ENCODE measurements around the gene CFAP45. TPM values are rescaled to one million over a fixed set of nuclear protein-coding genes. Genes with fewer than 3 reads are reported as not detected.
A peak's percentile ranks its signal among the peaks of the same experiment; 100 is the strongest.

Gene CFAP45
- total RNA-seq, 1 donor from 2014 or later = 1.8 TPM

GRCh38 chr1:159921251-159921650, 21.3 kb upstream of the CFAP45 start:
- Mint-ChIP-seq H3K4me3 (peak overlapping the region; percentile 99), H3K9me3 (no peaks in the 10 kb centered on the region), H3K27ac (peak overlapping the region; percentile 99), H3K27me3 (no peaks in the 10 kb centered on the region), H3K36me3 (ENCODE audit: low read depth) (peaks cover 67% of the 10 kb centered on the region), H3K4me1 (peaks cover 80% of the 10 kb centered on the region)
- ChIA-PET POLR2A (interaction anchor here (0.6 to 1.4 kb wide), 3 partner anchors 8 to 854 kb away, joined by 3 to 5 read pairs (median 3); no protein-coding TSS in a partner anchor), CTCF (interaction anchor here (1.2 to 6.4 kb wide), 2 partner anchors 30 to 87 kb away, joined by 5 to 52 read pairs; no protein-coding TSS in a partner anchor)
- DNase-seq (no peak), ATAC-seq (ENCODE audit: low read depth) (peak; percentile 12)
- TF ChIP-seq CTCF (IDR thresholded peaks at IDR 0.05) = no peak
- intact Hi-C loops (cut with micrococcal nuclease) = loop anchor here (2.0 to 10.0 kb wide), 5 partner anchors 16 to 344 kb away; partner anchors contain the start of genes DCAF8 and IGSF8

DNA sequence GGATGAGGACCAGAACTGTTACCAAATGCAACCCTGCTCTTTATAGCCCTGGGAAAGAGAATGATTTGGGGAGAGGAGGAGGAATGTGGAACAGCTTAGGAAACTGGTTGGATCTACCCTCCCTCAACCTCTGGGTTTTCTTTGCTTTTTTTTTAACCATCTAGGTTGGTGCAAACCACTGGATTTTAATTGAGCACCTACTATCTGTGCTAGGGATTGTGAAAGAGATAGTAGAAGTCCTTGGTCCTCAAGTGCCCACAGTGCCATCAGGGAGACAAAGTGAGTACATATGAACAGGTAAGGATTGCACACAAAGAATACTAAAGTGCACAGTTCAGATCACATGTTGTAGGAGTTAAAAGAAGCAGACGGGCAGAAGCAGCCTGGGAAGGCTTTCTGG, 20.7 kb upstream of the CFAP45 start:
- ChIA-PET CTCF (interaction anchor here (0.6 to 1.2 kb wide), 2 partner anchors 87 to 1247 kb away, joined by 3 to 5 read pairs; no protein-coding TSS in a partner anchor), POLR2A (interaction anchor here (1.4 kb wide), 1 partner anchor 8 kb away, joined by 5 read pairs; no protein-coding TSS in a partner anchor)
- H3K27me3 Mint-ChIP-seq = no peaks in the 10 kb centered on the region
- ATAC-seq (ENCODE audit: low read depth) (no peak), DNase-seq (no peak)
- H3K4me3 Mint-ChIP-seq = peak overlapping the region; percentile 99
- TF ChIP-seq CTCF (IDR thresholded peaks at IDR 0.05) = no peak
- H3K9me3 Mint-ChIP-seq = no peaks in the 10 kb centered on the region
- intact Hi-C loops (cut with micrococcal nuclease) = loop anchor here (2.0 to 10.0 kb wide), 5 partner anchors 16 to 344 kb away; partner anchors contain the start of genes DCAF8 and IGSF8
- H3K36me3 Mint-ChIP-seq (ENCODE audit: low read depth) = peaks cover 73% of the 10 kb centered on the region
- H3K27ac Mint-ChIP-seq = peak overlapping the region; percentile 99
- peaks cover 74% of the 10 kb centered on the region for H3K4me1 Mint-ChIP-seq

- intact Hi-C loops (cut with micrococcal nuclease) = loop anchor here (2.0 to 10.0 kb wide), 5 partner anchors 17 to 345 kb away; partner anchors contain the start of genes DCAF8 and IGSF8
- CTCF ChIA-PET = interaction anchor here (0.6 kb wide), 1 partner anchor 1247 kb away, joined by 3 read pairs; no protein-coding TSS in a partner anchor
- H3K36me3 Mint-ChIP-seq (ENCODE audit: low read depth) = peaks cover 72% of the 10 kb centered on the region
- no peak for DNase-seq
- TF ChIP-seq CTCF (IDR thresholded peaks at IDR 0.05) = no peak
- H3K27me3 Mint-ChIP-seq = no peaks in the 10 kb centered on the region
- peak overlapping the region; percentile 99 for H3K27ac Mint-ChIP-seq
- no peaks in the 10 kb centered on the region for H3K9me3 Mint-ChIP-seq
- no peak overlapping the region for H3K4me3 Mint-ChIP-seq
- POLR2A ChIA-PET = interaction anchor here (1.4 kb wide), 1 partner anchor 9 kb away, joined by 5 read pairs; no protein-coding TSS in a partner anchor
- peaks cover 70% of the 10 kb centered on the region for H3K4me1 Mint-ChIP-seq
- ATAC-seq (ENCODE audit: low read depth) = no peak
These were observed 20.2 kb upstream of the CFAP45 start for GRCh38 chr1:159920202-159920601.

DNA sequence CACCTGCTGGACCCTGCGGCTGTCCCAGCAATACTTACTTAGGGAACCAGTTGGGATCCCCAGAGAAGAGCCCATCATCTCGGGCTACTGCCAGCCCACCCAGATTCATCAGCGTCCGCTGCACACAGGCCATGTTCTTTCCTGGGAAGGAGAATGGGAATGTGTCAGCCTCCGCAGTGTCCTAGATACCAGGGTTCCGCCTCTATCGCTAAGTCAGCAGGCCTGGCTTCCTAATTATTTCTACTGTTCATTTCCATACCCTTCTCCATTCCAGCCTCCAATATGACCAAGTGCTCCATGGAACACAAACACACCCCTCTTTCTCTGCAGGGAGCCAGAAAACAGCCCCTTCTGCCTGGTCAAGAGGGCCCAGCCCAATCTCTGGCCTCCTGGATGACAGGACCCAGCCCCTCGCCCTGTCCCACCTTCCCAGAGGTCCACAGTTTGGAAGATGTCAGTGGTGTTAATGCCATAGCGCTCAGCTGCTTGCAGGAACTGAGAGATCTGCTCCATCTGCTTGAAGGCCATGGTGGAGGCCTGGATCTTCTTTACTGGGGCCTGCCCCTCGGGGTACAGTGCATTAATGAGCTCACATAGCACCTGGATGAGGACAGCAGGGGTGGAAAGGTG, 19.4 kb upstream of the CFAP45 start:
- TF ChIP-seq CTCF (IDR thresholded peaks at IDR 0.05) = no peak
- Mint-ChIP-seq H3K36me3 (ENCODE audit: low read depth) (peaks cover 75% of the 10 kb centered on the region), H3K27me3 (no peaks in the 10 kb centered on the region), H3K4me1 (peaks cover 72% of the 10 kb centered on the region), H3K27ac (peak overlapping the region; percentile 99), H3K4me3 (no peak overlapping the region), H3K9me3 (no peaks in the 10 kb centered on the region)
- DNase-seq (no peak), ATAC-seq (ENCODE audit: low read depth) (no peak)
- intact Hi-C loops (cut with micrococcal nuclease) = no loop called here
- ChIA-PET CTCF (no interaction called here), POLR2A (no interaction called here)
